ENCODE results near the gene GARIN5B. TPM values are rescaled to one million over a fixed set of nuclear protein-coding genes. Genes with fewer than 3 reads are reported as not detected.
A peak's percentile ranks its signal among the peaks of the same experiment; 100 is the strongest.

Gene GARIN5B
- total and polyA plus RNA-seq, 2 of the 8 experiments (the other 6 are each of a cell fraction or from before 2014, with no cell fraction given): 0.03 TPM; not detected in 1

GRCh38 chr19:55305491-55305890 lies 57.6 kb downstream of the GARIN5B start:
- CTCF ChIA-PET (ENCODE audit: partially characterized antibody): interaction anchor here (0.6 to 1.3 kb wide), 4 partner anchors 11 to 286 kb away, joined by 3 to 5 read pairs (median 3); no protein-coding TSS in a partner anchor

More at GRCh38 chr19:55305491-55305890, 57.6 kb downstream of the GARIN5B start:
- peaks cover 0 to 8% (median 3%) of the 10 kb centered on the region in 4 experiments; a peak in 3 of 7 replicates for H3K4me1 ChIP-seq (replicated peaks in 1 of 4; ENCODE audit: control insufficient read depth in 3 of 4, insufficient read depth in 4 of 4, low read length in 3 of 4)
- no peak overlapping the region for H3K18ac ChIP-seq (ENCODE audit: extremely low read depth, low read length)
- no peaks in the 10 kb centered on the region for H3K79me2 ChIP-seq (ENCODE audit: control insufficient read depth in 1 of 2, insufficient read depth in 2 of 2, low read length in 2 of 2)
- H4K8ac ChIP-seq (ENCODE audit: extremely low read depth, insufficient read depth, low read length): no peak overlapping the region
- H3K27ac ChIP-seq (ENCODE audit: low read depth, low read length): no peak overlapping the region
- TF ChIP-seq CREB1 (IDR thresholded peaks at IDR 0.05): 0 out of 2 replicates have a peak, but pooled peaks have one; percentile 31
- TF ChIP-seq E2F6 (IDR thresholded peaks at IDR 0.05): no peak
- TF ChIP-seq SIX5 (IDR thresholded peaks at IDR 0.05; ENCODE audit: low read depth, low read length): peak; percentile 98
- TF ChIP-seq ATF3 (IDR thresholded peaks at IDR 0.05; ENCODE audit: insufficient read depth, low read depth, low read length): peak; percentile 55; the same call in 1 of the 2 replicates
- TF ChIP-seq MAFK (IDR thresholded peaks at IDR 0.05; ENCODE audit: low read depth, low read length): no peak
- 88% methylated on average over 9 of the region's 9 CpGs; no CpG with 5 or more reads in 1 of the 2 experiments for WGBS, 2 experiments (ENCODE audit: extremely low coverage in 1 of 2, insufficient coverage in 1 of 2, insufficient read length in 1 of 2, insufficient replicate concordance in 2 of 2, low coverage in 1 of 2, low lambda C conversion rate in 2 of 2, missing lambda C conversion rate in 1 of 2)
- peaks cover 2% of the 10 kb centered on the region; the same call in 1 of the 2 replicates for H3K23me2 ChIP-seq (ENCODE audit: low read depth, low read length)
- H2BK5ac ChIP-seq (ENCODE audit: low read depth, low read length): no peak overlapping the region
- no peak overlapping the region for H3K4ac ChIP-seq (replicated peaks; ENCODE audit: insufficient read length, low read depth, low read length)
- POLR2A ChIA-PET (ENCODE audit: partially characterized antibody): interaction anchor here (0.5 to 1.8 kb wide), 15 partner anchors 9 to 102 kb away, joined by 3 to 6 read pairs (median 4); partner anchors contain the start of genes HSPBP1, KMT5C, TMEM238 and UBE2S
- no peak overlapping the region for H4K5ac ChIP-seq (ENCODE audit: insufficient read length, low read depth, low read length)
- H2BK120ac ChIP-seq (replicated peaks; ENCODE audit: low read depth, low read length): no peak overlapping the region
- no peak overlapping the region for H3K4me3 ChIP-seq (ENCODE audit: extremely low read depth in 1 of 4, insufficient read depth in 2 of 4, low read depth in 3 of 4, low read length in 4 of 4)
- H3K4me2 ChIP-seq (ENCODE audit: insufficient read depth in 1 of 2, low read depth in 2 of 2, low read length in 2 of 2): no peak overlapping the region
- H4K20me1 ChIP-seq (replicated peaks in 1 of 2; ENCODE audit: control insufficient read depth in 1 of 2, insufficient read depth in 2 of 2, low read length in 2 of 2): peaks cover 0 to 5% of the 10 kb centered on the region in 2 experiments
- H3K36me3 ChIP-seq (ENCODE audit: control insufficient read depth in 2 of 4, insufficient read depth in 4 of 4, low read length in 3 of 4): peaks cover 21 to 56% (median 42%) of the 10 kb centered on the region in 4 experiments
- 0 out of 2 replicates have a peak overlapping the region, but pooled peaks have one; percentile 8 for H2BK15ac ChIP-seq (ENCODE audit: low read length)
- H2BK12ac ChIP-seq (ENCODE audit: low read depth, low read length): 0 out of 2 replicates have a peak overlapping the region, but pooled peaks have one; percentile 2
- no peak overlapping the region for H3K23ac ChIP-seq (ENCODE audit: insufficient read length)
- H3K14ac ChIP-seq (ENCODE audit: insufficient read length): no peak overlapping the region
- no peak overlapping the region for H2AFZ ChIP-seq (ENCODE audit: low read length)
- no peak overlapping the region for H4K91ac ChIP-seq (replicated peaks; ENCODE audit: insufficient read length, low read length)
- peak in 1 of 2 experiments; percentile 79 for DNase-seq (ENCODE audit: low read depth in 1 of 2, low spot score in 2 of 2)
- no peak overlapping the region for H2AK5ac ChIP-seq (ENCODE audit: low read depth, low read length)
- no peak overlapping the region for H2BK20ac ChIP-seq (ENCODE audit: low read length)
- H3K56ac ChIP-seq (replicated peaks; ENCODE audit: insufficient read length, low read depth, low read length): no peak overlapping the region
- no peak for FAIRE-seq
- no peaks in the 10 kb centered on the region for H3K27me3 ChIP-seq (replicated peaks in 1 of 4; ENCODE audit: control insufficient read depth in 3 of 4, extremely low read depth in 1 of 4, insufficient read depth in 3 of 4, low read length in 3 of 4)
- H3K9ac ChIP-seq (replicated peaks in 1 of 4; ENCODE audit: extremely low read depth in 1 of 4, low read depth in 3 of 4, low read length in 3 of 4): no peak overlapping the region
- no peaks in the 10 kb centered on the region for H3K9me3 ChIP-seq (ENCODE audit: insufficient read depth in 2 of 2, low read depth in 1 of 2, low read length in 1 of 2)
- no peaks in the 10 kb centered on the region; the same call in 1 of the 2 replicates for H3K79me1 ChIP-seq (ENCODE audit: low read depth, low read length)

All from H1 (cell line).